ENCODE measurements around the gene HERC2. TPM values are rescaled to one million over a fixed set of nuclear protein-coding genes. Genes with fewer than 3 reads are reported as not detected.
A peak's percentile ranks its signal among the peaks of the same experiment; 100 is the strongest.
"Not testable (repeated sequence)": the region's sequence is repeated elsewhere in the genome, so short reads cannot be mapped to it uniquely, and the experiment has no call there.

HERC2 gene, protein sequence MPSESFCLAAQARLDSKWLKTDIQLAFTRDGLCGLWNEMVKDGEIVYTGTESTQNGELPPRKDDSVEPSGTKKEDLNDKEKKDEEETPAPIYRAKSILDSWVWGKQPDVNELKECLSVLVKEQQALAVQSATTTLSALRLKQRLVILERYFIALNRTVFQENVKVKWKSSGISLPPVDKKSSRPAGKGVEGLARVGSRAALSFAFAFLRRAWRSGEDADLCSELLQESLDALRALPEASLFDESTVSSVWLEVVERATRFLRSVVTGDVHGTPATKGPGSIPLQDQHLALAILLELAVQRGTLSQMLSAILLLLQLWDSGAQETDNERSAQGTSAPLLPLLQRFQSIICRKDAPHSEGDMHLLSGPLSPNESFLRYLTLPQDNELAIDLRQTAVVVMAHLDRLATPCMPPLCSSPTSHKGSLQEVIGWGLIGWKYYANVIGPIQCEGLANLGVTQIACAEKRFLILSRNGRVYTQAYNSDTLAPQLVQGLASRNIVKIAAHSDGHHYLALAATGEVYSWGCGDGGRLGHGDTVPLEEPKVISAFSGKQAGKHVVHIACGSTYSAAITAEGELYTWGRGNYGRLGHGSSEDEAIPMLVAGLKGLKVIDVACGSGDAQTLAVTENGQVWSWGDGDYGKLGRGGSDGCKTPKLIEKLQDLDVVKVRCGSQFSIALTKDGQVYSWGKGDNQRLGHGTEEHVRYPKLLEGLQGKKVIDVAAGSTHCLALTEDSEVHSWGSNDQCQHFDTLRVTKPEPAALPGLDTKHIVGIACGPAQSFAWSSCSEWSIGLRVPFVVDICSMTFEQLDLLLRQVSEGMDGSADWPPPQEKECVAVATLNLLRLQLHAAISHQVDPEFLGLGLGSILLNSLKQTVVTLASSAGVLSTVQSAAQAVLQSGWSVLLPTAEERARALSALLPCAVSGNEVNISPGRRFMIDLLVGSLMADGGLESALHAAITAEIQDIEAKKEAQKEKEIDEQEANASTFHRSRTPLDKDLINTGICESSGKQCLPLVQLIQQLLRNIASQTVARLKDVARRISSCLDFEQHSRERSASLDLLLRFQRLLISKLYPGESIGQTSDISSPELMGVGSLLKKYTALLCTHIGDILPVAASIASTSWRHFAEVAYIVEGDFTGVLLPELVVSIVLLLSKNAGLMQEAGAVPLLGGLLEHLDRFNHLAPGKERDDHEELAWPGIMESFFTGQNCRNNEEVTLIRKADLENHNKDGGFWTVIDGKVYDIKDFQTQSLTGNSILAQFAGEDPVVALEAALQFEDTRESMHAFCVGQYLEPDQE (N-terminal part only)
- total RNA-seq (2012; rRNA removed), result 21.7 and 28.9 TPM in 2 replicates
- polyA plus RNA-seq (2012; rRNA removed), result 20.8 and 20.9 TPM in 2 replicates
- polyA plus RNA-seq (2012; cell fraction: cytosol; rRNA removed), result 17.5 and 21.9 TPM in 2 replicates
- 57.5 and 87.9 TPM in 2 replicates for polyA plus RNA-seq (2012; cell fraction: nucleus; rRNA removed; ENCODE audit: low replicate concordance)
- percentile 82 among the genes with signal in this experiment for Bru-seq, nascent RNA
- BruChase-seq, experiment 1, labeled RNA remaining after a 6-hour chase, result percentile 84 among the genes with signal in this experiment
- BruChase-seq, experiment 2, labeled RNA remaining after a 2-hour chase, result percentile 83 among the genes with signal in this experiment
- long read RNA-seq, partial matches to known transcripts, result 35 of 44 reads
- long read RNA-seq, other reads (novel, unspliced or antisense), result 6 of 44 reads

DNA sequence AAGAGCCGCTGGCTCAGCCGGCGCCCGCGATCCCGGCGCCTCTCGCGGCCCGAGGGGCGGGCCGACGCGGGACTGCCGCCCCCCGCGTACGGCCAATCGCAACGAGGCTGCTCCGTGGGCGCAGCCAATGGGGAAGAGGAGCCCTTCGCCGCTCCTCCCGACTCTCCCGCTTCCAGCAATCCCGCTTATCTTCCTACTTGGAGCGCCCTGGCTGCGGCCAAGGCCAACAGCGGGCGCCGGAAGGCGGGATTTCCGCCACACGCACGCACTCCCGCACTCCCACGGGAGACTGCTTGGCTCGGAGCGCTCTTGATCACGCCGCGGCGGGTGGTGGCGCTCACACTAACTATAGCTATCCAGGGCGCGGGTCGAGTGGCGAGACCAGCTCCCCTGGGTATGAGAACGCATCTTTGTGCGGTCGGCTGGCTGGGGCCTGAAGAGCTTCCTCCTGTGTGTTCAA, at the start of gene HERC2:
TSS of gene HERC2 (minus strand) at position 51 of the 460 bp plus-strand sequence. CDS start 746 bp downstream, outside the sequence.
- H3K4ac ChIP-seq (ENCODE audit: low read depth, low read length); H3K27me3 ChIP-seq (ENCODE audit: control insufficient read depth, insufficient read depth, low read length); H2BK120ac ChIP-seq (ENCODE audit: low read depth, low read length); H4K5ac ChIP-seq (ENCODE audit: low read depth, low read length); H3K14ac ChIP-seq (replicated peaks; ENCODE audit: low read depth, low read length); H2BK20ac ChIP-seq (ENCODE audit: low read depth, low read length); H2AK9ac ChIP-seq (replicated peaks; ENCODE audit: low read depth, low read length, poor library complexity); H3K9me3 ChIP-seq (ENCODE audit: control insufficient read depth, insufficient read depth, low read length); H3K79me1 ChIP-seq (ENCODE audit: low read depth in 1 of 2, low read length in 2 of 2); H4K20me1 ChIP-seq (ENCODE audit: insufficient read depth, low read length); dilution Hi-C loops (cut with HindIII; ENCODE audit: low sequenced_read_pairs, unreplicated experiment); H2AK5ac ChIP-seq (ENCODE audit: low read depth, low read length); in situ Hi-C loops (cut with MboI; ENCODE audit: low sequenced_read_pairs); H2BK15ac ChIP-seq (ENCODE audit: low read depth, low read length); H2BK5ac ChIP-seq (ENCODE audit: low read depth, low read length, poor library complexity, severe bottlenecking); CTCF ChIA-PET; H3K9me1 ChIP-seq (ENCODE audit: insufficient read depth, low read length); H3K4me1 ChIP-seq (ENCODE audit: control insufficient read depth, insufficient read depth, low read length); H3K18ac ChIP-seq (ENCODE audit: low read depth, low read length); intact Hi-C loops (cut with micrococcal nuclease); H4K8ac ChIP-seq (ENCODE audit: low read depth in 2 of 2, low read length in 2 of 2); POLR2A ChIA-PET (ENCODE audit: unreplicated experiment); H3K23ac ChIP-seq (ENCODE audit: low read depth, low read length); H4K91ac ChIP-seq (ENCODE audit: insufficient read depth, low read depth, low read length); ATAC-seq (ENCODE audit: low read depth); BruUV-seq (replicated peaks); H3K36me3 ChIP-seq (ENCODE audit: control insufficient read depth, insufficient read depth, low read length): not testable (repeated sequence)
- WGBS, 2 experiments (ENCODE audit: extremely low coverage in 2 of 2, insufficient read length in 1 of 2), result no CpG with 5 or more reads among the region's 52 CpGs
- H3K56ac ChIP-seq (ENCODE audit: extremely low read depth, insufficient read depth, low read length), result 0 out of 2 replicates have a peak within 1 kb of the TSS, but pooled peaks have one; percentile 17
- peak; percentile 10 for DNase-seq
- peak within 1 kb of the TSS; percentile 82 for H3K4me2 ChIP-seq (ENCODE audit: low read depth, low read length)
- H3K4me3 ChIP-seq (ENCODE audit: insufficient read depth, low read depth, low read length), result peak within 1 kb of the TSS; percentile 89
- peak within 1 kb of the TSS; percentile 63 for H2AFZ ChIP-seq (replicated peaks; ENCODE audit: low read length, poor library complexity)
- H3K27ac ChIP-seq (ENCODE audit: insufficient read depth, low read length), result peak within 1 kb of the TSS; percentile 73
- H3K9ac ChIP-seq (ENCODE audit: low read depth, low read length), result peak within 1 kb of the TSS; percentile 83

DNA sequence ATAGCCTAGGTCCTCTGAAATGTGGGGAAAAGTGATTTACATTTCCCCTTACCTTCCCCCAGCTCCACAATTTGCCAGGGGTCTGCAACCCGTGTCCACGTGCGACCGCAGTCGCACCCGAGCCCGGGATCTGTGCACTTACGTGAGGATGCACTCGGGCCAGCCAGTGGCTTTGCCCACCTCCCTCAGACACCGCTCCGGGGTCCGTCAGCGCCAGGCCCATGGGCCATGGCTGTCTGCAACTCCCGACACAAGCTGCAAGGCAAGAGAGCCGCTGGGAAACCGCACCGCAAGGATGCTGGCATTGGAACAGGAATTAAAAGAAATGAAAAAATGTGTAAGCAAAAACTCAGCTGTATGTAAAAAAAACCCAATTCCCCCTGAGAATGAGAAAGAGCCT, 43.5 kb upstream of the HERC2 start:
- H4K8ac ChIP-seq (ENCODE audit: low read depth in 2 of 2, low read length in 2 of 2); H3K79me1 ChIP-seq (ENCODE audit: low read depth in 1 of 2, low read length in 2 of 2); ATAC-seq (ENCODE audit: low read depth); H2BK120ac ChIP-seq (ENCODE audit: low read depth, low read length); dilution Hi-C loops (cut with HindIII; ENCODE audit: low sequenced_read_pairs, unreplicated experiment); H4K91ac ChIP-seq (ENCODE audit: insufficient read depth, low read depth, low read length); intact Hi-C loops (cut with micrococcal nuclease); H3K4ac ChIP-seq (ENCODE audit: low read depth, low read length); H3K56ac ChIP-seq (ENCODE audit: extremely low read depth, insufficient read depth, low read length); POLR2A ChIA-PET (ENCODE audit: unreplicated experiment); H3K27ac ChIP-seq (ENCODE audit: insufficient read depth, low read length); H2AK5ac ChIP-seq (ENCODE audit: low read depth, low read length); H3K14ac ChIP-seq (replicated peaks; ENCODE audit: low read depth, low read length); H3K18ac ChIP-seq (ENCODE audit: low read depth, low read length); H3K9ac ChIP-seq (ENCODE audit: low read depth, low read length); H3K9me1 ChIP-seq (ENCODE audit: insufficient read depth, low read length); BruUV-seq (replicated peaks); H3K27me3 ChIP-seq (ENCODE audit: control insufficient read depth, insufficient read depth, low read length); in situ Hi-C loops (cut with MboI; ENCODE audit: low sequenced_read_pairs); H2BK20ac ChIP-seq (ENCODE audit: low read depth, low read length); H2AK9ac ChIP-seq (replicated peaks; ENCODE audit: low read depth, low read length, poor library complexity); H2AFZ ChIP-seq (replicated peaks; ENCODE audit: low read length, poor library complexity); H3K9me3 ChIP-seq (ENCODE audit: control insufficient read depth, insufficient read depth, low read length); H2BK5ac ChIP-seq (ENCODE audit: low read depth, low read length, poor library complexity, severe bottlenecking); H2BK15ac ChIP-seq (ENCODE audit: low read depth, low read length); H4K5ac ChIP-seq (ENCODE audit: low read depth, low read length); H3K4me3 ChIP-seq (ENCODE audit: insufficient read depth, low read depth, low read length); DNase-seq; CTCF ChIA-PET; H3K36me3 ChIP-seq (ENCODE audit: control insufficient read depth, insufficient read depth, low read length); H4K20me1 ChIP-seq (ENCODE audit: insufficient read depth, low read length); H3K4me2 ChIP-seq (ENCODE audit: low read depth, low read length); H3K23ac ChIP-seq (ENCODE audit: low read depth, low read length); H3K4me1 ChIP-seq (ENCODE audit: control insufficient read depth, insufficient read depth, low read length): not testable (repeated sequence)
- no CpG with 5 or more reads among the region's 17 CpGs for WGBS, 2 experiments (ENCODE audit: extremely low coverage in 2 of 2, insufficient read length in 1 of 2)
